ENCODE data around the gene PDZD4. TPM values are rescaled to one million over a fixed set of nuclear protein-coding genes. Genes with fewer than 3 reads are reported as not detected.

PDZD4 gene
- total and polyA plus RNA-seq, 9 of the 15 experiments (the other 6 are each of a cell fraction or from before 2014, with no cell fraction given) = 0.05 to 0.38 (median 0.07) TPM; not detected in 5

GRCh38 chrX:153763989-153764755 is 66.2 kb downstream of the PDZD4 start, which contains the start of gene PLXNB3:
PLXNB3 (plus strand) TSS chrX:153764249; CDS start chrX:153765536, 1,287 bp downstream.
- Histone ChIP-seq H3K4me2 (ENCODE audit: insufficient read depth, low read length) (peak within 1 kb of the TSS; percentile 87), H3K9me3 (replicated peaks; ENCODE audit: control insufficient read depth, insufficient read depth, low read depth, low read length) (no peaks in the 10 kb centered on the region), H4K20me1 (replicated peaks; ENCODE audit: control insufficient read depth, insufficient read depth, low read length) (no peaks in the 10 kb centered on the region), H3K4me3 (peak within 1 kb of the TSS; percentile 51), H3K36me3 (ENCODE audit: control insufficient read depth, insufficient read depth, low read length) (no peaks in the 10 kb centered on the region), H3K9ac (ENCODE audit: insufficient read depth in 1 of 2, low read depth in 2 of 2, low read length in 2 of 2) (peak within 1 kb of the TSS; percentile 92 to 96), H3K4me1 (replicated peaks in 1 of 2; ENCODE audit: control insufficient read depth in 2 of 2, insufficient read depth in 2 of 2, low read length in 2 of 2) (peaks cover 15 to 66% of the 10 kb centered on the region in 2 experiments), H3K79me2 (ENCODE audit: control insufficient read depth, insufficient read depth, low read length) (peaks cover 14% of the 10 kb centered on the region), H2AFZ (ENCODE audit: low read depth, low read length) (peak within 1 kb of the TSS; percentile 86; the same call in 1 of the 2 replicates), H3K27ac (ENCODE audit: extremely low read depth, low read depth, low read length) (peak within 1 kb of the TSS; percentile 99), H3K9me1 (ENCODE audit: control insufficient read depth, insufficient read depth, low read length) (no peaks in the 10 kb centered on the region), H3K27me3 (ENCODE audit: control insufficient read depth in 2 of 2, insufficient read depth in 2 of 2, low read length in 2 of 2) (no peaks in the 10 kb centered on the region)
- POLR2A ChIA-PET = interaction anchor here (0.6 kb wide), 1 partner anchor 186 kb away, joined by 4 read pairs; no protein-coding TSS in a partner anchor
- intact Hi-C loops (cut with micrococcal nuclease) (loop anchor here (2.0 kb wide), 2 partner anchors 31 to 183 kb away; partner anchors contain the start of genes IDH3G and SSR4), in situ Hi-C loops (cut with MboI) (no loop called here)
- peak; percentile 49 to 64 (median 58) for DNase-seq (ENCODE audit: extremely low read depth in 1 of 4, low spot score in 3 of 4)
- no TSS peak for BruUV-seq (replicated peaks)
- CTCF ChIA-PET (ENCODE audit: low intra/inter-chr PET ratio) = interaction anchor here (1.4 to 1.5 kb wide), 2 partner anchors 183 to 184 kb away, joined by 6 to 7 read pairs; no protein-coding TSS in a partner anchor
- WGBS (ENCODE audit: insufficient coverage, low coverage, missing lambda C conversion rate) = 63% methylated on average over 16 of the region's 26 CpGs
- FAIRE-seq = no peak
- peak; percentile 18; the same call in 2 of the 3 replicates for ATAC-seq
- TF ChIP-seq HNRNPL (IDR thresholded peaks at IDR 0.05; ENCODE audit: low read depth, low read length) (peak; percentile 97), RBFOX2 (IDR thresholded peaks at IDR 0.05; ENCODE audit: low read depth, low read length) (0 out of 2 replicates have a peak, but pooled peaks have one; percentile 33), ZNF592 (IDR thresholded peaks at IDR 0.05) (peak; percentile 58), GABPB2 (CRISPR knock-in tag; conservative IDR thresholded peaks at IDR 0.05) (no peak), YY1 (IDR thresholded peaks at IDR 0.05; ENCODE audit: borderline replicate concordance in 1 of 3, control insufficient read depth in 1 of 3, extremely low read depth in 1 of 3, insufficient read depth in 3 of 3, insufficient read length in 1 of 3, insufficient replicate concordance in 2 of 3, low read depth in 1 of 3, low read length in 2 of 3) (peak in 1 of 3 experiments; percentile 28), DEAF1 (CRISPR knock-in tag; IDR thresholded peaks at IDR 0.05) (peak; percentile 51), NFYB (IDR thresholded peaks at IDR 0.05; ENCODE audit: extremely low read depth, insufficient read length) (peak; percentile 11), HMG20A (CRISPR knock-in tag; conservative IDR thresholded peaks at IDR 0.05) (no peak)

All from K562 (cell line).